Stomach (tissue), 9 donors: Measurements from ENCODE around the gene IL22RA2. TPM values are rescaled to one million over a fixed set of nuclear protein-coding genes. Genes with fewer than 3 reads are reported as not detected.

ENCODE experiments used
- DNase-seq, 2 donors: peaks; one replicate each; pipeline versions ENCODE4 v3.0.0 to v3.0.0-alpha.2; 2013 to 2019
- H3K27ac ChIP-seq, 5 donors: fragments of 200-600 bp in 4 of 5; sonication (generic) in 4 of 5; one replicate each; pipeline ENCODE4 v1.5.1; 2013 to 2019; ENCODE audit warnings: mild to moderate bottlenecking in 1 of 5, moderate library complexity in 1 of 5
- H3K27me3 ChIP-seq, 3 donors: fragments of 200-600 bp; sonication (generic); one replicate each; pipeline ENCODE4 v1.5.1; 2017 to 2019; ENCODE audit warnings: mixed run types in 1 of 3
- H3K36me3 ChIP-seq, 4 donors: fragments of 200-600 bp; sonication (generic); 1 replicate in 3 of 4; 2 replicates in 1 of 4; pipeline ENCODE4 v1.5.1; 2016 to 2019
- H3K4me1 ChIP-seq, 4 donors: fragments of 200-600 bp; sonication (generic); one replicate each; pipeline ENCODE4 v1.5.1; 2016 to 2019
- H3K4me3 ChIP-seq, 4 donors: fragments of 200-600 bp; sonication (generic) in 3 of 4; one replicate each; pipeline ENCODE4 v1.5.1; 2016 to 2019; ENCODE audit warnings: mild to moderate bottlenecking in 1 of 4
- H3K9me3 ChIP-seq, 4 donors: fragments of 200-600 bp; sonication (generic); one replicate each; pipeline ENCODE4 v1.5.1; 2016 to 2019
- CTCF ChIP-seq, 7 experiments: fragments of 450-650 bp in 4 of 7; fragments of 200-600 bp in 3 of 7; sonication (generic) in 3 of 7; IDR thresholded peaks; one replicate each; pipeline ENCODE4 v1.5.1; 2016 to 2019; ENCODE audit warnings: antibody characterized with exemption in 7 of 7, control low read depth in 2 of 7, mild to moderate bottlenecking in 1 of 7
- EP300 ChIP-seq: sonication (generic); formaldehyde crosslinking; IDR thresholded peaks from one replicate; pipeline ENCODE4 v1.6.1; 2017; ENCODE audit warnings: antibody characterized with exemption
- POLR2A ChIP-seq, 4 donors: fragments of 450-650 bp; IDR thresholded peaks; one replicate each; pipeline ENCODE4 v1.6.1; 2016; ENCODE audit warnings: antibody characterized with exemption in 4 of 4, control low read depth in 2 of 4, mild to moderate bottlenecking in 1 of 4, moderate library complexity in 1 of 4
- POLR2AphosphoS5 ChIP-seq, 3 donors: sonication (generic); formaldehyde crosslinking; IDR thresholded peaks; one replicate each; pipeline ENCODE4 v1.6.1; 2016; ENCODE audit warnings: antibody characterized with exemption in 3 of 3
- WGBS, 5 donors: extraction: QIAGEN DNeasy Blood & Tissue Kit in 3 of 5; methylation state at CpG; one replicate each; pipeline versions ENCODE4 v1.1.5 to v1.1.7; 2013 to 2018; 5-methylcytosine and 5-hydroxymethylcytosine counted together
- intact Hi-C: fragments of 100-400 bp; cut with DNase I; formaldehyde crosslinking; loops from one replicate; pipeline ENCODE4 v1.15.1; 2023; ENCODE audit warnings: low total_unique reads
- polyA plus RNA-seq, 3 donors: library from polyadenylated mRNA; stranded (reverse); fragments of 200-250 nt; gene quantifications; one replicate each; pipeline ENCODE4 v1.2.3, GENCODE V29; 2013
- total RNA-seq, 5 donors: library from RNA; depleted of rRNA; stranded (reverse); fragments of >200 nt; gene quantifications; one replicate each; pipeline versions ENCODE4 v1.1.0 to v1.2.3, GENCODE V29; 2014 to 2016
- donor health status: healthy with polysubstance abuse.
- donor health status: Bipolar disorder and iron deficiency.
- donor health status: healthy.

IL22RA2 gene
- total and polyA plus RNA-seq, 8 donors = 0.05 TPM; not detected in 7

GRCh38 chr6:137171824-137172733 is 1.4 kb downstream of the IL22RA2 start:
- Histone ChIP-seq H3K27ac (no peak overlapping the region), H3K9me3 (no peaks in the 10 kb centered on the region), H3K36me3 (no peaks in the 10 kb centered on the region), H3K27me3 (no peaks in the 10 kb centered on the region), H3K4me3 (no peak overlapping the region), H3K4me1 (no peaks in the 10 kb centered on the region)
- WGBS, 5 donors = 62 to 73% (median 68%) methylated on average over 13 of the region's 13 CpGs
- DNase-seq = peak in 1 of 2 donors; percentile 8
- TF ChIP-seq CTCF (IDR thresholded peaks at IDR 0.05) (no peak), POLR2A (IDR thresholded peaks at IDR 0.05) (no peak), EP300 (no peak), POLR2AphosphoS5 (IDR thresholded peaks at IDR 0.05) (no peak)
- intact Hi-C loops = no loop called here

GRCh38 chr6:137171053-137171374 is 2.4 kb downstream of the IL22RA2 start:
- DNase-seq = no peak
- intact Hi-C loops = no loop called here
- H3K4me1 ChIP-seq = no peaks in the 10 kb centered on the region
- TF ChIP-seq POLR2AphosphoS5 (IDR thresholded peaks at IDR 0.05) = no peak
- no peak for TF ChIP-seq CTCF (IDR thresholded peaks at IDR 0.05)
- TF ChIP-seq EP300 = no peak
- TF ChIP-seq POLR2A (IDR thresholded peaks at IDR 0.05) = no peak
- no peaks in the 10 kb centered on the region for H3K27me3 ChIP-seq
- H3K36me3 ChIP-seq = no peaks in the 10 kb centered on the region
- 78 to 100% (median 85%) methylated on average over 1 of the region's 1 CpG for WGBS, 5 donors
- H3K27ac ChIP-seq = no peak overlapping the region
- no peaks in the 10 kb centered on the region for H3K9me3 ChIP-seq
- no peak overlapping the region for H3K4me3 ChIP-seq

GRCh38 chr6:137170266-137171052 is 3.0 kb downstream of the IL22RA2 start:
- Histone ChIP-seq H3K36me3 (no peaks in the 10 kb centered on the region), H3K4me1 (peaks cover 0 to 3% (median 0%) of the 10 kb centered on the region in 4 donors), H3K27me3 (no peaks in the 10 kb centered on the region), H3K4me3 (no peak overlapping the region), H3K9me3 (no peaks in the 10 kb centered on the region), H3K27ac (no peak overlapping the region)
- intact Hi-C loops = no loop called here
- no peak for DNase-seq
- TF ChIP-seq CTCF (IDR thresholded peaks at IDR 0.05) (no peak), EP300 (no peak), POLR2A (IDR thresholded peaks at IDR 0.05) (no peak), POLR2AphosphoS5 (IDR thresholded peaks at IDR 0.05) (no peak)
- WGBS, 5 donors = 83 to 87% (median 85%) methylated on average over 13 of the region's 13 CpGs

- Histone ChIP-seq H3K27ac (no peak overlapping the region), H3K27me3 (no peaks in the 10 kb centered on the region), H3K4me1 (peaks cover 0 to 4% (median 0%) of the 10 kb centered on the region in 4 donors), H3K36me3 (no peaks in the 10 kb centered on the region), H3K9me3 (peaks cover 0 to 13% (median 0%) of the 10 kb centered on the region in 4 donors), H3K4me3 (no peak overlapping the region)
- DNase-seq = no peak
- intact Hi-C loops = no loop called here
- 84 to 90% (median 87%) methylated on average over 4 of the region's 4 CpGs for WGBS, 5 donors
- TF ChIP-seq EP300 (no peak), CTCF (IDR thresholded peaks at IDR 0.05) (no peak), POLR2A (IDR thresholded peaks at IDR 0.05) (no peak), POLR2AphosphoS5 (IDR thresholded peaks at IDR 0.05) (no peak)
These were observed 5.6 kb downstream of the IL22RA2 start for GRCh38 chr6:137167702-137168377.
